ENCODE measurements around the gene TTC39C. TPM values are rescaled to one million over a fixed set of nuclear protein-coding genes. Genes with fewer than 3 reads are reported as not detected.

TTC39C gene
- total and polyA plus RNA-seq, 12 donors = 3.5 to 8.1 (median 5.2) TPM

- Histone ChIP-seq H3K27me3 (no peaks in the 10 kb centered on the region), H3K4me3 (no peak overlapping the region), H3K4me1 (peaks cover 0 to 2% (median 0%) of the 10 kb centered on the region in 9 donors), H3K9me3 (no peaks in the 10 kb centered on the region), H3K36me3 (peaks cover 0 to 68% (median 0%) of the 10 kb centered on the region in 9 donors), H3K27ac (no peak overlapping the region)
- no peak for TF ChIP-seq CTCF (IDR thresholded peaks at IDR 0.05)
- WGBS, 2 donors = 96 to 100% methylated on average over 2 of the region's 2 CpGs
- ATAC-seq (no peak), DNase-seq (no peak)
- intact Hi-C loops (cut with DNase I) = loop anchor here in 2 of 10 donors (10.0 kb wide), 2 partner anchors 167 to 497 kb away; no protein-coding TSS in a partner anchor
Observed at GRCh38 chr18:24121625-24122024, 107.1 kb downstream of the TTC39C start.

GRCh38 chr18:24126155-24126961 is 111.8 kb downstream of the TTC39C start:
- WGBS, 2 donors = 60 to 78% methylated on average over 3 of the region's 3 CpGs
- peaks cover 0 to 90% (median 0%) of the 10 kb centered on the region in 9 donors for H3K36me3 ChIP-seq

GRCh38 chr18:24127735-24128134 is 113.2 kb downstream of the TTC39C start:
- intact Hi-C loops (cut with DNase I) = loop anchor here in 2 of 10 donors (10.0 kb wide), 2 partner anchors 173 to 503 kb away; no protein-coding TSS in a partner anchor
- no peak overlapping the region for H3K4me3 ChIP-seq

More at GRCh38 chr18:24126155-24126961, 111.8 kb downstream of the TTC39C start:
- TF ChIP-seq CTCF (IDR thresholded peaks at IDR 0.05) = no peak
- DNase-seq (no peak), ATAC-seq (no peak)
- no peak overlapping the region for H3K4me3 ChIP-seq
- intact Hi-C loops (cut with DNase I) = loop anchor here in 2 of 10 donors (10.0 kb wide), 2 partner anchors 172 to 502 kb away; no protein-coding TSS in a partner anchor
- H3K27me3 ChIP-seq = no peaks in the 10 kb centered on the region
- H3K27ac ChIP-seq = no peak overlapping the region
- peaks cover 0 to 5% (median 0%) of the 10 kb centered on the region in 9 donors for H3K4me1 ChIP-seq
- no peaks in the 10 kb centered on the region for H3K9me3 ChIP-seq

More at GRCh38 chr18:24127735-24128134, 113.2 kb downstream of the TTC39C start:
- no peak for TF ChIP-seq CTCF (IDR thresholded peaks at IDR 0.05)
- ATAC-seq (no peak), DNase-seq (no peak)
- peaks cover 0 to 97% (median 0%) of the 10 kb centered on the region in 9 donors for H3K36me3 ChIP-seq
- H3K27ac ChIP-seq = no peak overlapping the region
- WGBS, 2 donors = 86% methylated on average over 3 of the region's 3 CpGs
- H3K27me3 ChIP-seq = no peaks in the 10 kb centered on the region
- H3K9me3 ChIP-seq = no peaks in the 10 kb centered on the region
- peaks cover 0 to 5% (median 0%) of the 10 kb centered on the region in 9 donors for H3K4me1 ChIP-seq

Data from heart right ventricle (tissue), 16 donors.